Upper lobe of left lung (tissue), 4 donors: ENCODE results near the gene PKHD1.

ENCODE experiments used
- POLR2A ChIP-seq, 4 donors: fragments of 450-650 bp; IDR thresholded peaks; one replicate each; pipeline ENCODE4 v1.5.1; 2016 to 2017; ENCODE audit warnings: antibody characterized with exemption in 4 of 4, mild to moderate bottlenecking in 2 of 4
- TF ChIP-seq, protein P1 (sequence below), 6 experiments: fragments of 450-650 bp in 4 of 6; fragments of 200-600 bp in 2 of 6; sonication (generic) in 2 of 6; IDR thresholded peaks; one replicate each; pipeline ENCODE4 v1.5.1; 2016 to 2019; ENCODE audit warnings: antibody characterized with exemption in 6 of 6

DNA sequence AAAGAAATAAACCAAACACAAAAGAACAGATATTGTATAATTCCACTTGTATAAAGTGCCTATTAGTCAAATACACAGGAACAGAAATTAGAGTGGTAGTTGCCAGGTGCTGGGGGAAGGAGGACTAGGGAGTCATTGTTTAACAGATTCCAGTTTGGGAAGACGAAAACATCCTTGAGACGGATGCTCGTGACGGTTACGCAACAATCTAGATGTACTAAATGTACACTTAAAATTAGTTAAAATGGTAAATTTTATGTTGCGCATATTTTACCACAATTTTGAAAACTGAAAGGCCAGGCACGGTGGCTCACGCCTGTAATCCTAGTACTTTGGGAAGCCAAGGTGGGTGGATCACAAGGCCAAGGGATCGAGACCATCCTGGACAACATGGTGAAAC, 111.0 kb downstream of the PKHD1 start:
- TF ChIP-seq POLR2A (IDR thresholded peaks at IDR 0.05): no peak
- TF ChIP-seq, protein P1, sequence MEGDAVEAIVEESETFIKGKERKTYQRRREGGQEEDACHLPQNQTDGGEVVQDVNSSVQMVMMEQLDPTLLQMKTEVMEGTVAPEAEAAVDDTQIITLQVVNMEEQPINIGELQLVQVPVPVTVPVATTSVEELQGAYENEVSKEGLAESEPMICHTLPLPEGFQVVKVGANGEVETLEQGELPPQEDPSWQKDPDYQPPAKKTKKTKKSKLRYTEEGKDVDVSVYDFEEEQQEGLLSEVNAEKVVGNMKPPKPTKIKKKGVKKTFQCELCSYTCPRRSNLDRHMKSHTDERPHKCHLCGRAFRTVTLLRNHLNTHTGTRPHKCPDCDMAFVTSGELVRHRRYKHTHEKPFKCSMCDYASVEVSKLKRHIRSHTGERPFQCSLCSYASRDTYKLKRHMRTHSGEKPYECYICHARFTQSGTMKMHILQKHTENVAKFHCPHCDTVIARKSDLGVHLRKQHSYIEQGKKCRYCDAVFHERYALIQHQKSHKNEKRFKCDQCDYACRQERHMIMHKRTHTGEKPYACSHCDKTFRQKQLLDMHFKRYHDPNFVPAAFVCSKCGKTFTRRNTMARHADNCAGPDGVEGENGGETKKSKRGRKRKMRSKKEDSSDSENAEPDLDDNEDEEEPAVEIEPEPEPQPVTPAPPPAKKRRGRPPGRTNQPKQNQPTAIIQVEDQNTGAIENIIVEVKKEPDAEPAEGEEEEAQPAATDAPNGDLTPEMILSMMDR (IDR thresholded peaks at IDR 0.05): no peak
